Tibial nerve (tissue), 4 donors: ENCODE results near the gene ASIC1. TPM values are rescaled to one million over a fixed set of nuclear protein-coding genes. Genes with fewer than 3 reads are reported as not detected.
A peak's percentile ranks its signal among the peaks of the same experiment; 100 is the strongest.

Source experiments
- DNase-seq, 2 donors: peaks; one replicate each; pipeline ENCODE4 v3.0.0-alpha.2; 2019; ENCODE audit warnings: low spot score in 2 of 2
- H3K27ac ChIP-seq, 4 donors: fragments of 200-600 bp; sonication (generic) in 3 of 4; one replicate each; pipeline ENCODE4 v1.5.1; 2017 to 2019; ENCODE audit warnings: mild to moderate bottlenecking in 1 of 4
- H3K27me3 ChIP-seq, 2 donors: fragments of 200-600 bp; sonication (generic) in 1 of 2; one replicate each; pipeline versions ENCODE4 v1.5.1 to v1.6.0; 2017 to 2019
- H3K36me3 ChIP-seq, 3 donors: fragments of 200-600 bp; sonication (generic); one replicate each; pipeline ENCODE4 v1.5.1; 2018 to 2019
- H3K4me1 ChIP-seq, 4 donors: fragments of 200-600 bp; sonication (generic) in 3 of 4; one replicate each; pipeline ENCODE4 v1.5.1; 2017 to 2019
- H3K4me3 ChIP-seq, 4 donors: fragments of 200-600 bp; sonication (generic) in 3 of 4; one replicate each; pipeline ENCODE4 v1.5.1; 2017 to 2019; ENCODE audit warnings: mild to moderate bottlenecking in 1 of 4, moderate library complexity in 1 of 4
- H3K9me3 ChIP-seq, 4 donors: fragments of 200-600 bp; sonication (generic) in 3 of 4; one replicate each; pipeline ENCODE4 v1.5.1; 2017 to 2019
- EP300 ChIP-seq, 2 donors: sonication (generic); formaldehyde crosslinking; IDR thresholded peaks; one replicate each; pipeline ENCODE4 v1.6.1; 2017; ENCODE audit warnings: antibody characterized with exemption in 2 of 2, mild to moderate bottlenecking in 1 of 2
- POLR2A ChIP-seq, 2 donors: fragments of 450-650 bp; IDR thresholded peaks; one replicate each; pipeline ENCODE4 v1.6.1; 2017; ENCODE audit warnings: antibody characterized with exemption in 2 of 2, mild to moderate bottlenecking in 2 of 2, moderate library complexity in 2 of 2
- WGBS, 2 donors: methylation state at CpG; one replicate each; pipeline ENCODE4 v1.1.5; 2018; 5-methylcytosine and 5-hydroxymethylcytosine counted together
- total RNA-seq, 4 donors: library from RNA; depleted of rRNA; stranded (reverse); fragments of >200 nt; gene quantifications; one replicate each; pipeline ENCODE4 v1.1.0, GENCODE V29; 2016
- TF ChIP-seq, protein P1 (sequence below), 5 experiments: fragments of 200-600 bp in 3 of 5; fragments of 450-650 bp in 2 of 5; sonication (generic) in 3 of 5; IDR thresholded peaks; one replicate each; pipeline ENCODE4 v1.5.1; 2016 to 2019; ENCODE audit warnings: antibody characterized with exemption in 5 of 5, mild to moderate bottlenecking in 3 of 5, moderate library complexity in 2 of 5

ASIC1 gene
- total RNA-seq, 4 donors from 2014 or later, result 1.8 to 4.2 (median 2.9) TPM; not detected in 1

DNA sequence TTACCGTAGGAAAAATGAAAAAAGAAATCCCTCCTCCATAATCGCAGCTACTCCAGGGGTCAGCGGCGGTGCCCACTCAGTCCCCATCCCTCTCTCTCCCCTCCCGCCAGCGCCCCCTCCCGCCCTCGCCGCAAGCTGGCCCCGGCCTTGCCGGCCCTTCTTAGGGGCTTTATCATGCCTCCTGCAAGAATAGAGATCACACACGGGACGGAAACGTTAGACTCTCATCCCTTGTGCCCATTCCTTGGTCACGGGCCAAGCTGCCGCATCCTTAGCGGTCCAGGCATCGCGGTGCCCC lies 53.9 kb downstream of the ASIC1 start:
- Histone ChIP-seq H3K4me1 (peaks cover 0 to 50% (median 34%) of the 10 kb centered on the region in 4 donors), H3K9me3 (no peaks in the 10 kb centered on the region), H3K4me3 (peak overlapping the region; percentile 18 to 97 (median 34)), H3K27ac (peak overlapping the region; percentile 79 to 98 (median 87)), H3K27me3 (no peaks in the 10 kb centered on the region), H3K36me3 (peaks cover 0 to 14% (median 3%) of the 10 kb centered on the region in 3 donors)
- no peak for TF ChIP-seq POLR2A (IDR thresholded peaks at IDR 0.05)
- TF ChIP-seq, protein P1, sequence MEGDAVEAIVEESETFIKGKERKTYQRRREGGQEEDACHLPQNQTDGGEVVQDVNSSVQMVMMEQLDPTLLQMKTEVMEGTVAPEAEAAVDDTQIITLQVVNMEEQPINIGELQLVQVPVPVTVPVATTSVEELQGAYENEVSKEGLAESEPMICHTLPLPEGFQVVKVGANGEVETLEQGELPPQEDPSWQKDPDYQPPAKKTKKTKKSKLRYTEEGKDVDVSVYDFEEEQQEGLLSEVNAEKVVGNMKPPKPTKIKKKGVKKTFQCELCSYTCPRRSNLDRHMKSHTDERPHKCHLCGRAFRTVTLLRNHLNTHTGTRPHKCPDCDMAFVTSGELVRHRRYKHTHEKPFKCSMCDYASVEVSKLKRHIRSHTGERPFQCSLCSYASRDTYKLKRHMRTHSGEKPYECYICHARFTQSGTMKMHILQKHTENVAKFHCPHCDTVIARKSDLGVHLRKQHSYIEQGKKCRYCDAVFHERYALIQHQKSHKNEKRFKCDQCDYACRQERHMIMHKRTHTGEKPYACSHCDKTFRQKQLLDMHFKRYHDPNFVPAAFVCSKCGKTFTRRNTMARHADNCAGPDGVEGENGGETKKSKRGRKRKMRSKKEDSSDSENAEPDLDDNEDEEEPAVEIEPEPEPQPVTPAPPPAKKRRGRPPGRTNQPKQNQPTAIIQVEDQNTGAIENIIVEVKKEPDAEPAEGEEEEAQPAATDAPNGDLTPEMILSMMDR (IDR thresholded peaks at IDR 0.05), result no peak
- peak in 1 of 2 donors; percentile 17 for DNase-seq
- 3 to 7% methylated on average over 19 of the region's 19 CpGs for WGBS, 2 donors

DNA sequence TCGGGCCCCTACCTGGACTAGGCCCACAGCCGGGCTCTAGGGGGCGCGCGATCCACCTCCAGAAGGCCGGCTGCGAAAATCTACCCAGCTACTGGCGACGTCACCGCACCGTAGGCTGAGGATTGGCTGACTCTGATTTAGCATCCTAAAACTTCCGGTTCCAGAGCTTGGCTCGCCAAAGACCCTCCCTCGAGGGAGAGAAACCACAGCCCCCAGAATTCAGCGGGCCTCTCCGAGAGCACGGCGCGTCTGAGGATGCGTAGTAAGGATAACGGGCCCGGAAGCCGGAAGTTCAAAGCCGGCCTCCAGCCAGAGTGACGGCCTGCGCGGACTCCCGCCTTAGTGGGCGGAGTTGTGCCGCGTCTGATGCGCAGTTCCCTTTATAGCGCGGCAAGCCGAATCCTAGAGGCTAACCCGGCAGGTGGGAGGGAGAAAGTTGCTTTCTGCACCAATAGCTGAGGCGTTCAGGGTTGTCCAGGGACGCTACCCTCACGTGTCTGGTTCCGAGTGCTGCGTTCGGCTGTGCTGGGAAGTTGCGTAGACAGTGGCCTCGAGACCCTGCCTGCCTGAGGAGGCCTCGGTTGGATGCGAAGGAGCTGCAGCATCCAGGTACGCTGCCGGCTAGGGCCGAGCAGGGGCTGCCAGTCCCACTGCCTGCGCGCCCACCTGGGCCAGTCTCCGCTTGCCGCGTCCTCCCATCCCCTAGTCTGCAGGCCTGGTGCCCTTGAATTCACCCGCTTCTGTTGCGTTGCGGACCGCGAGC lies 54.5 kb downstream of the ASIC1 start, which contains the start of gene COX14:
Gene COX14 (plus strand): TSS at position 544 of the 763 bp plus-strand sequence. CDS start 7,808 bp downstream, outside the sequence.
- H3K9me3 ChIP-seq, result no peaks in the 10 kb centered on the region
- WGBS, 2 donors, result 0 to 1% methylated on average over 37 to 59 of the region's 59 CpGs
- TF ChIP-seq POLR2A (IDR thresholded peaks at IDR 0.05), result peak; percentile 87 to 92
- TF ChIP-seq, protein P1 (IDR thresholded peaks at IDR 0.05), result peak; percentile 91 to 95 (median 92)
- TF ChIP-seq EP300 (IDR thresholded peaks at IDR 0.05), result peak; percentile 98
- H3K4me1 ChIP-seq, result peaks cover 0 to 56% (median 34%) of the 10 kb centered on the region in 4 donors
- H3K27ac ChIP-seq, result peak within 1 kb of the TSS; percentile 92 to 98 (median 96)
- peaks cover 0 to 20% (median 3%) of the 10 kb centered on the region in 3 donors for H3K36me3 ChIP-seq
- no peaks in the 10 kb centered on the region for H3K27me3 ChIP-seq
- DNase-seq, result peak; percentile 97 to 99
- H3K4me3 ChIP-seq, result peak within 1 kb of the TSS; percentile 85 to 97 (median 89)

DNA sequence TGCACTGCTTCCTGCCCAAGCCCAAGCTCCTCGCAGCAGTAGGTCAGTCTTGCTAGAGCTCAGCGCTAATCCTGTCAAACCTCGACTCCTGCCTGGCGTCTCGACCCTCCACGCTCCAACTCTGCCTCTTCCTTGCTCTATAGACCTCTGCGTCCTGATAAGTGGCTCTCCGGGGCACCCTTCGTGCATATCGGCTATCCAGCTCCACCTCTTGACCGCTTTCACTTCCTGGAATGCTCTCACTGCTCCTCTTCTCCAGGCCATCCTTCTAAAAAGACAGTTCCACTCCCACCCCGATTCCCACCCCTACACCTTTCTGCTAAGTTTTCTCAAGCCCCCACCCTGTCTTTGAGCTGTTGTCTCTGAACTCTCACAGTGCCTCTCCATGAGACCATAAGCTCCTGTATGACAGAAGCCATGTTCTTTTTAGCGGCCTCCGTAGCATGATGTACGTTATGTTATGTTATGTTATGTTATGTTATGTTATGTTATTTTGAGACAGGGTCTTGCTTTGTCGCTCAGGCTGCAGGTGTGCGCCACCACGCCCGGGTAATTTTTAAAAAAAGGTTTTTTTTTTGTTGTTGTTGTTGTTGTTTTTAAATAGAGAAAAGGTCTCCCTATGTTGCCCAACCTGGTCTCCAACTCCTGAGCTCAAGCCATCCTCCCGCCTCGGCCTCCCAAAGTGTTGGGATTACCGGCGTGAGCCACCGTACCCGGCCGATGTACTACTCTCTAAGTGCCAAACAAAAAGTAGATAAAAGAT lies 55.2 kb downstream of the ASIC1 start:
- Histone ChIP-seq H3K36me3 (peaks cover 0 to 24% (median 3%) of the 10 kb centered on the region in 3 donors), H3K27ac (peak overlapping the region; percentile 92 to 98 (median 96)), H3K27me3 (no peaks in the 10 kb centered on the region), H3K9me3 (no peaks in the 10 kb centered on the region), H3K4me1 (peaks cover 0 to 61% (median 34%) of the 10 kb centered on the region in 4 donors), H3K4me3 (peak overlapping the region; percentile 85 to 97 (median 89))
- TF ChIP-seq POLR2A (IDR thresholded peaks at IDR 0.05), result no peak
- TF ChIP-seq, protein P1 (IDR thresholded peaks at IDR 0.05), result no peak
- no peak for TF ChIP-seq EP300 (IDR thresholded peaks at IDR 0.05)
- peak in 1 of 2 donors; percentile 44 for DNase-seq
- WGBS, 2 donors, result 23 to 25% methylated on average over 26 of the region's 26 CpGs

DNA sequence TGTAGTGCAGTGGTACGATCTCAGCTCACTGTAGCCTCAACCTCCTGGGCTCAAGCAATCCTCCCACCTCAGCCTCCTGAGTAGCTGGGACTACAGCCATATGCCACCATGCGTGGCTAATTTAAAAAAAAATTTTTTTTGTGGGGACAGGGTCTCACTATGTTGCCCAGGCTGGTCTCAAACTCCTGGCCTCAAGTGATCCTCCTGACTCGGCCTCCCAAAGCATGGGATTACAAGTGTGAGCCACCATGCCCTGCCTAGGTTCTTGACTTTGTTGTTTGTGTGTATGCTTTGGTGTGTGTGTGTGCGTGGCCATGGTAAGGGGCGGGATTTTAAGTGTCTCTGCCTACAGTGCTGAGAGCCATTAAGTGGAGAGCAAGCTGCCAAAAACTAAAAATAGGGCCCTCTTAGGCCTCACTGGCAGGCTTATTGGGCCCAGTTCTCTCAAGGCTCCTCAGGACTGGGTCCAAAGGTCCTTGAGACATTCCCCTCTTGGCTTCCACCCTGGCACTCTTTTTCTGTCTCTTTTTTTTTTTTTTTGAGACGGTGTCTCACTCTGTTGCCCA lies 59.7 kb downstream of the ASIC1 start:
- Histone ChIP-seq H3K4me1 (peaks cover 0 to 46% (median 15%) of the 10 kb centered on the region in 4 donors), H3K27ac (no peak overlapping the region), H3K36me3 (peaks cover 0 to 67% (median 3%) of the 10 kb centered on the region in 3 donors), H3K27me3 (no peaks in the 10 kb centered on the region), H3K4me3 (no peak overlapping the region), H3K9me3 (no peaks in the 10 kb centered on the region)
- no peak for DNase-seq
- no peak for TF ChIP-seq EP300 (IDR thresholded peaks at IDR 0.05)
- TF ChIP-seq, protein P1 (IDR thresholded peaks at IDR 0.05), result no peak
- TF ChIP-seq POLR2A (IDR thresholded peaks at IDR 0.05), result no peak
- WGBS, 2 donors, result 79 to 86% methylated on average over 6 of the region's 6 CpGs
